Ishikawa (cell line): ENCODE measurements around the gene GRM1.

Source experiments
- CEBPB ChIP-seq: IDR thresholded peaks from 2 replicates; pipeline ENCODE4 v1.6.1; 2012
- CREB1 ChIP-seq: IDR thresholded peaks from 2 replicates; pipeline ENCODE4 v1.6.1; 2012; ENCODE audit warnings: low read depth
- EGR1 ChIP-seq: IDR thresholded peaks from 2 replicates; pipeline ENCODE4 v1.6.1; 2012
- EP300 ChIP-seq: IDR thresholded peaks from 2 replicates; pipeline ENCODE4 v1.6.1; 2012; ENCODE audit warnings: borderline replicate concordance
- FOXM1 ChIP-seq: IDR thresholded peaks from 2 replicates; pipeline ENCODE4 v1.6.1; 2012; ENCODE audit warnings: low read depth, borderline replicate concordance
- NFIC ChIP-seq: IDR thresholded peaks from 2 replicates; pipeline ENCODE4 v1.6.1; 2012
- RAD21 ChIP-seq: IDR thresholded peaks from 2 replicates; pipeline ENCODE4 v1.6.1; 2012; ENCODE audit warnings: low read depth
- TAF1 ChIP-seq: IDR thresholded peaks from 2 replicates; pipeline ENCODE4 v1.6.1; 2012; ENCODE audit warnings: low read depth, mild to moderate bottlenecking
- TCF12 ChIP-seq: IDR thresholded peaks from 2 replicates; pipeline ENCODE4 v1.6.1; 2012; ENCODE audit warnings: low read depth
- TEAD4 ChIP-seq: IDR thresholded peaks from 2 replicates; pipeline ENCODE4 v1.6.1; 2012
- YY1 ChIP-seq: IDR thresholded peaks from 2 replicates; pipeline ENCODE4 v1.6.1; 2012; ENCODE audit warnings: low read depth
- ZBTB7A ChIP-seq: IDR thresholded peaks from 2 replicates; pipeline ENCODE4 v1.6.1; 2012; ENCODE audit warnings: low read depth
- TF ChIP-seq, protein P1 (sequence below): IDR thresholded peaks from 2 replicates; pipeline ENCODE4 v1.6.1; 2012
- TF ChIP-seq, protein P2 (sequence below): IDR thresholded peaks from 2 replicates; pipeline ENCODE4 v1.6.1; 2012
- TF ChIP-seq, protein P3 (sequence below): IDR thresholded peaks from 2 replicates; pipeline ENCODE4 v1.6.1; 2012; ENCODE audit warnings: low read depth, mild to moderate bottlenecking

Gene GRM1

DNA sequence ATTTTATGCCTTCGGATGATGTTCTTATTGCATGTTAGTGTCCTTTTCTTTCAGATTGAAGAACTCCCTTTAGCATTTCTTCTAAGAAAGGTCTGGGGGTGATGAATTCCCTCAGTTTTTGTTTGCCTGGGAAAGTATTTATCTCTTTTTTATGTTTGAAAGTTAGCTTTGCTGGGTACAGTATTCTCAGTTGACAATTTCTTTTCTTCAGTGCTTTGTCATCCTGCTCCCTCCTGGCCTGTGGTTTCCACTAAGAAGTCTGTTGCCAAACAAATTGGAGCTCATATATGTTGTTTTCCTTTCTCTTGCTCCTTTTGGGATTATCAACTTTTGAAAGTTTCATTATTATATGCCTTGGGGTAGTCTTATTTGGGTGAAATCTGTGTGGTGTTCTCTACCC is 11.5 kb downstream of the GRM1 start:
- no peak for TF ChIP-seq EGR1
- no peak for TF ChIP-seq ZBTB7A
- no peak for TF ChIP-seq CEBPB
- TF ChIP-seq TAF1: no peak
- no peak for TF ChIP-seq FOXM1
- TF ChIP-seq TCF12: no peak
- TF ChIP-seq, protein P1, sequence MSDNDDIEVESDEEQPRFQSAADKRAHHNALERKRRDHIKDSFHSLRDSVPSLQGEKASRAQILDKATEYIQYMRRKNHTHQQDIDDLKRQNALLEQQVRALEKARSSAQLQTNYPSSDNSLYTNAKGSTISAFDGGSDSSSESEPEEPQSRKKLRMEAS: no peak
- no peak for TF ChIP-seq NFIC
- TF ChIP-seq, protein P2, sequence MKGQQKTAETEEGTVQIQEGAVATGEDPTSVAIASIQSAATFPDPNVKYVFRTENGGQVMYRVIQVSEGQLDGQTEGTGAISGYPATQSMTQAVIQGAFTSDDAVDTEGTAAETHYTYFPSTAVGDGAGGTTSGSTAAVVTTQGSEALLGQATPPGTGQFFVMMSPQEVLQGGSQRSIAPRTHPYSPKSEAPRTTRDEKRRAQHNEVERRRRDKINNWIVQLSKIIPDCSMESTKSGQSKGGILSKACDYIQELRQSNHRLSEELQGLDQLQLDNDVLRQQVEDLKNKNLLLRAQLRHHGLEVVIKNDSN: no peak
- TF ChIP-seq, protein P3, sequence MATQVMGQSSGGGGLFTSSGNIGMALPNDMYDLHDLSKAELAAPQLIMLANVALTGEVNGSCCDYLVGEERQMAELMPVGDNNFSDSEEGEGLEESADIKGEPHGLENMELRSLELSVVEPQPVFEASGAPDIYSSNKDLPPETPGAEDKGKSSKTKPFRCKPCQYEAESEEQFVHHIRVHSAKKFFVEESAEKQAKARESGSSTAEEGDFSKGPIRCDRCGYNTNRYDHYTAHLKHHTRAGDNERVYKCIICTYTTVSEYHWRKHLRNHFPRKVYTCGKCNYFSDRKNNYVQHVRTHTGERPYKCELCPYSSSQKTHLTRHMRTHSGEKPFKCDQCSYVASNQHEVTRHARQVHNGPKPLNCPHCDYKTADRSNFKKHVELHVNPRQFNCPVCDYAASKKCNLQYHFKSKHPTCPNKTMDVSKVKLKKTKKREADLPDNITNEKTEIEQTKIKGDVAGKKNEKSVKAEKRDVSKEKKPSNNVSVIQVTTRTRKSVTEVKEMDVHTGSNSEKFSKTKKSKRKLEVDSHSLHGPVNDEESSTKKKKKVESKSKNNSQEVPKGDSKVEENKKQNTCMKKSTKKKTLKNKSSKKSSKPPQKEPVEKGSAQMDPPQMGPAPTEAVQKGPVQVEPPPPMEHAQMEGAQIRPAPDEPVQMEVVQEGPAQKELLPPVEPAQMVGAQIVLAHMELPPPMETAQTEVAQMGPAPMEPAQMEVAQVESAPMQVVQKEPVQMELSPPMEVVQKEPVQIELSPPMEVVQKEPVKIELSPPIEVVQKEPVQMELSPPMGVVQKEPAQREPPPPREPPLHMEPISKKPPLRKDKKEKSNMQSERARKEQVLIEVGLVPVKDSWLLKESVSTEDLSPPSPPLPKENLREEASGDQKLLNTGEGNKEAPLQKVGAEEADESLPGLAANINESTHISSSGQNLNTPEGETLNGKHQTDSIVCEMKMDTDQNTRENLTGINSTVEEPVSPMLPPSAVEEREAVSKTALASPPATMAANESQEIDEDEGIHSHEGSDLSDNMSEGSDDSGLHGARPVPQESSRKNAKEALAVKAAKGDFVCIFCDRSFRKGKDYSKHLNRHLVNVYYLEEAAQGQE: no peak
- TF ChIP-seq CREB1: no peak
- TF ChIP-seq TEAD4: no peak
- no peak for TF ChIP-seq EP300
- no peak for TF ChIP-seq RAD21
- no peak for TF ChIP-seq YY1

DNA sequence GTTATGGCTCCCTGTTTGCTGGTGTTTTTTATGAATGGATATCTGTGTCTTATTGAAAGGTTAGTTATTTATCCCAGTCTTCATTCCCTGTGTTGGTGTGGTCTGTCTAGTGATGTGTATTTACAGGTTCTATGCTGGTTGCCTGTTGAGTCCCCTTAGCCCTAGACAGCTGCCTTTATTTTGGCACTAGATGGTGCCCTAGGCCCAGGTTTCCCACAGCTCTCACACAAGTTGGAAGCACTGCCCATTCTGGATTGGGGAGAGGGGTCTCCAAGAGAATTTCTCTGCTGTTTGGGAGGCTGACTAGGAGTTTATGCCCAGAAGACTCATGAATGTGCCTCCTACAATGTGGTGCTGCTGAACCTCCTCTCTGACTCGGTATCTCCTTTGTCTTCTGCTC is 12.4 kb downstream of the GRM1 start:
- peak; percentile 82 for TF ChIP-seq RAD21
- no peak for TF ChIP-seq YY1
- no peak for TF ChIP-seq FOXM1
- TF ChIP-seq, protein P2: no peak
- no peak for TF ChIP-seq TCF12
- no peak for TF ChIP-seq CEBPB

DNA sequence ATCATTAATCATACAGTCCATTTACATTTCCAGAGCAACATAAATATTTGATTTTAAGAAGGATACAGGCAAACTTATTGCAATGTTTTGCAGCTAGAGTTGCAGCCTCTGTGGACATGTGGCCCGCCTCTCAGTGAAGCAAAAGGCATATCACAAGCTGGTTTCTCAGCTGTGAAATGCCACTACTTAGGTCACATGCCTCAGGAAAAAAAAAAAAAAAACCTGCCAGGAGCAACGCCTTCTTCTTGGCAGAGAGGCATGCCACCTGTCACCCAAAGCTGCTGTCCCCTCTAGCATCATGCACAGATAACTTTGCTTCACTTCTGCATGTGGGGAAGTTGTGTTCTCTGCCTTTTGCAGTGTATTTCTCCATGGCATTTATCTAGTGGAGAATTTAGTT is 18.5 kb downstream of the GRM1 start:
- TF ChIP-seq TAF1: no peak
- TF ChIP-seq, protein P2: peak; percentile 24; the same call in 1 of the 2 replicates

DNA sequence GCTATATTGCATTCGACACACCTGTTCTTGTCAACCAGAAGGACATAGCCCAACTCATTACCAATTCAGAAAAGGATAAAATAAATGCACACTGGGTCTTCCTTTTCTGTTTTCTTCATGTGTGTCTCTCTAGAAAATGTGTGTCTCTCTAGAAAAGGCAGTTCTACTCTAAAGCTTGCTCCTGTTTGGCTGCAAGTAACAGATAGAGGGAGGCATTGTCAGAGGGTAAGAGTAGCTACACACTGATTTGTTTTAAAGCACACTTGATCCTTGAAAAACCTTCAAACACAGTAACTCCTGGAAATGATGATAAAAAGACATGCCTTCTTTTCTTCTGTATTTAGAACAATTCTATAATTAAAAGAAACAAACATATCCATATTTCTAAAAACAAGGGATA is 21.3 kb downstream of the GRM1 start:
- TF ChIP-seq EGR1 (no peak), YY1 (no peak), FOXM1 (no peak), EP300 (no peak), RAD21 (no peak), TEAD4 (no peak), TAF1 (no peak), CREB1 (no peak)
- TF ChIP-seq, protein P2: no peak
- TF ChIP-seq, protein P1: no peak
- TF ChIP-seq, protein P3: no peak

DNA sequence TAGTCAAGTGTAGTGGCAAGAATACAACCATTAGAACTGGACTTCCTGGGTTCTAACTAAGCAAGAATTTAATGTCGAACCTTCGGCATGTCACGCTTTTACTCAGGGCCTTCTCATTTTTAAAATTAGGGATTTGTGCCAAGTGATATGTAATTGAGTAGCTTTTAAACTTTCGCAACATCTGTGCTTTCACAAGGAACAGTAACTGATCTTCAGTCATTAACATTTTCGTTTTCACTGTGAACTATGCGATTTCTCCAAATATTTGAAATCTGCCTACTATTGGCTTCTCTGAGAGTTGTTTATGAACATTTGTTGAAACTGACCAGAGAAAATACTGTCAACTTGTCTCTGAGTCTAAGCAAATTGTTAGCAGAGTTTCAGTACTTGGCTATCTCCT is 27.6 kb downstream of the GRM1 start:
- no peak for TF ChIP-seq TCF12
- TF ChIP-seq YY1: no peak
- TF ChIP-seq NFIC: no peak
- no peak for TF ChIP-seq EGR1
- TF ChIP-seq EP300: no peak
- no peak for TF ChIP-seq CEBPB
- TF ChIP-seq CREB1: no peak
- no peak for TF ChIP-seq RAD21
- TF ChIP-seq ZBTB7A: no peak
- TF ChIP-seq, protein P3: no peak
- TF ChIP-seq, protein P2: no peak
